Effector CD8-positive, alpha-beta T cell (primary cell): Measurements from ENCODE around the gene MCCD1.

Experiments used
- DNase-seq: peaks from one replicate; lab custom pipeline; 2025; lab: John Stamatoyannopoulos, UW

Gene MCCD1

DNA sequence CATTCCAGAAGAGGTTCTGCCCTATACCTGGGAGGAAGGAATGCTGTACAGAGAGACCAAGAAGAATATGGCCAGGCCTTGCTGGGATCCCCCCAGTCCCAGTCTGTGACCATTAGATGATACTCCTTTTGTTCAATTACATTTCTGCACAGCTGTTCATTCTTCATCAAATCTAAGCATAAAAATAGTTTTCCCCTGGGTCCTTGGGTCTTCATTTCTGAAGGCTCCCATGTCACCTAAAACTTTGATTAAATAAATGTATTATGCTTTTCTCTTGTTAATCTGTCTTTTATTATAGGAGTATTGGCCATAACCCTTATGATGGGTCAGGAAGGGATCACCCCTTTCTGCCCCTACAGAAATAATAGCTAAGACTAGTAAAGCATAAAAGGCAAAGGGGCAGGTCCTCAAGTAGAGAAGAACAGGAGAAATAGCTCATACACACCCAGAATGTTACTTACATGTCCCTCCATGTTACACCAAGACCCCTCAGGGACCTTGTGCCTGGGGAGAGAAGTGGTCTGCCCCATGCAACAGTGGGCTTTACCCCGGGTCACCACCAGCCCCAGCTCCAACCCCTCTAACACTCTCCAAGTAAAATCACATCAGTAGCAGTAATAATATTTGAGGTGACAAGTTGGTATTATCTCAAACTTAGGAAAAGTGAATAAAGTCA, 41.2 kb downstream of the MCCD1 start:
- no peak for DNase-seq

DNA sequence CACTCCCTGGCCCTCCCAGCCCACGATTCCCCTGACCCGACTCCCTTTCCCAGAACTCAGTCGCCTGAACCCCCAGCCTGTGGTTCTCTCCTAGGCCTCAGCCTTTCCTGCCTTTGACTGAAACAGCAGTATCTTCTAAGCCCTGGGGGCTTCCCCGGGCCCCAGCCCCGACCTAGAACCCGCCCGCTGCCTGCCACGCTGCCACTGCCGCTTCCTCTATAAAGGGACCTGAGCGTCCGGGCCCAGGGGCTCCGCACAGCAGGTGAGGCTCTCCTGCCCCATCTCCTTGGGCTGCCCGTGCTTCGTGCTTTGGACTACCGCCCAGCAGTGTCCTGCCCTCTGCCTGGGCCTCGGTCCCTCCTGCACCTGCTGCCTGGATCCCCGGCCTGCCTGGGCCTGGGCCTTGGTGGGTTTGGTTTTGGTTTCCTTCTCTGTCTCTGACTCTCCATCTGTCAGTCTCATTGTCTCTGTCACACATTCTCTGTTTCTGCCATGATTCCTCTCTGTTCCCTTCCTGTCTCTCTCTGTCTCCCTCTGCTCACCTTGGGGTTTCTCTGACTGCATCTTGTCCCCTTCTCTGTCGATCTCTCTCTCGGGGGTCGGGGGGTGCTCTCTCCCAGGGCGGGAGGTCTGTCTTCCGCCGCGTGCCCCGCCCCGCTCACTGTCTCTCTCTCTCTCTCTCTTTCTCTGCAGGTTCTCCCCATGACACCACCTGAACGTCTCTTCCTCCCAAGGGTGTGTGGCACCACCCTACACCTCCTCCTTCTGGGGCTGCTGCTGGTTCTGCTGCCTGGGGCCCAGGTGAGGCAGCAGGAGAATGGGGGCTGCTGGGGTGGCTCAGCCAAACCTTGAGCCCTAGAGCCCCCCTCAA, 43.5 kb downstream of the MCCD1 start, which contains the start of gene LTA:
Gene LTA (plus strand): TSS at position 249 of the 871 bp plus-strand sequence. CDS start 454 bp downstream, at position 703.
- peak; percentile 58 for DNase-seq

DNA sequence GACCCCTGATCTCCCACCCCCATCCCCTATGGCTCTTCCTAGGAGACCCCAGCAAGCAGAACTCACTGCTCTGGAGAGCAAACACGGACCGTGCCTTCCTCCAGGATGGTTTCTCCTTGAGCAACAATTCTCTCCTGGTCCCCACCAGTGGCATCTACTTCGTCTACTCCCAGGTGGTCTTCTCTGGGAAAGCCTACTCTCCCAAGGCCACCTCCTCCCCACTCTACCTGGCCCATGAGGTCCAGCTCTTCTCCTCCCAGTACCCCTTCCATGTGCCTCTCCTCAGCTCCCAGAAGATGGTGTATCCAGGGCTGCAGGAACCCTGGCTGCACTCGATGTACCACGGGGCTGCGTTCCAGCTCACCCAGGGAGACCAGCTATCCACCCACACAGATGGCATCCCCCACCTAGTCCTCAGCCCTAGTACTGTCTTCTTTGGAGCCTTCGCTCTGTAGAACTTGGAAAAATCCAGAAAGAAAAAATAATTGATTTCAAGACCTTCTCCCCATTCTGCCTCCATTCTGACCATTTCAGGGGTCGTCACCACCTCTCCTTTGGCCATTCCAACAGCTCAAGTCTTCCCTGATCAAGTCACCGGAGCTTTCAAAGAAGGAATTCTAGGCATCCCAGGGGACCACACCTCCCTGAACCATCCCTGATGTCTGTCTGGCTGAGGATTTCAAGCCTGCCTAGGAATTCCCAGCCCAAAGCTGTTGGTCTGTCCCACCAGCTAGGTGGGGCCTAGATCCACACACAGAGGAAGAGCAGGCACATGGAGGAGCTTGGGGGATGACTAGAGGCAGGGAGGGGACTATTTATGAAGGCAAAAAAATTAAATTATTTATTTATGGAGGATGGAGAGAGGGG, 44.7 kb downstream of the MCCD1 start:
- DNase-seq = no peak

DNA sequence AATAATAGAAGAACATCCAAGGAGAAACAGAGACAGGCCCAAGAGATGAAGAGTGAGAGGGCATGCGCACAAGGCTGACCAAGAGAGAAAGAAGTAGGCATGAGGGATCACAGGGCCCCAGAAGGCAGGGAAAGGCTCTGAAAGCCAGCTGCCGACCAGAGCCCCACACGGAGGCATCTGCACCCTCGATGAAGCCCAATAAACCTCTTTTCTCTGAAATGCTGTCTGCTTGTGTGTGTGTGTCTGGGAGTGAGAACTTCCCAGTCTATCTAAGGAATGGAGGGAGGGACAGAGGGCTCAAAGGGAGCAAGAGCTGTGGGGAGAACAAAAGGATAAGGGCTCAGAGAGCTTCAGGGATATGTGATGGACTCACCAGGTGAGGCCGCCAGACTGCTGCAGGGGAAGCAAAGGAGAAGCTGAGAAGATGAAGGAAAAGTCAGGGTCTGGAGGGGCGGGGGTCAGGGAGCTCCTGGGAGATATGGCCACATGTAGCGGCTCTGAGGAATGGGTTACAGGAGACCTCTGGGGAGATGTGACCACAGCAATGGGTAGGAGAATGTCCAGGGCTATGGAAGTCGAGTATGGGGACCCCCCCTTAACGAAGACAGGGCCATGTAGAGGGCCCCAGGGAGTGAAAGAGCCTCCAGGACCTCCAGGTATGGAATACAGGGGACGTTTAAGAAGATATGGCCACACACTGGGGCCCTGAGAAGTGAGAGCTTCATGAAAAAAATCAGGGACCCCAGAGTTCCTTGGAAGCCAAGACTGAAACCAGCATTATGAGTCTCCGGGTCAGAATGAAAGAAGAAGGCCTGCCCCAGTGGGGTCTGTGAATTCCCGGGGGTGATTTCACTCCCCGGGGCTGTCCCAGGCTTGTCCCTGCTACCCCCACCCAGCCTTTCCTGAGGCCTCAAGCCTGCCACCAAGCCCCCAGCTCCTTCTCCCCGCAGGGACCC, 45.6 kb downstream of the MCCD1 start:
- DNase-seq = no peak

- DNase-seq = no peak
These were observed 46.7 kb downstream of the MCCD1 start, which contains the start of gene TNF for GRCh38 chr6:31575335-31575901. Gene TNF (plus strand): TSS chr6:31575565. CDS start chr6:31575742, 177 bp downstream.

- no peak for DNase-seq
These were observed 47.4 kb downstream of the MCCD1 start for GRCh38 chr6:31575952-31576685.

DNA sequence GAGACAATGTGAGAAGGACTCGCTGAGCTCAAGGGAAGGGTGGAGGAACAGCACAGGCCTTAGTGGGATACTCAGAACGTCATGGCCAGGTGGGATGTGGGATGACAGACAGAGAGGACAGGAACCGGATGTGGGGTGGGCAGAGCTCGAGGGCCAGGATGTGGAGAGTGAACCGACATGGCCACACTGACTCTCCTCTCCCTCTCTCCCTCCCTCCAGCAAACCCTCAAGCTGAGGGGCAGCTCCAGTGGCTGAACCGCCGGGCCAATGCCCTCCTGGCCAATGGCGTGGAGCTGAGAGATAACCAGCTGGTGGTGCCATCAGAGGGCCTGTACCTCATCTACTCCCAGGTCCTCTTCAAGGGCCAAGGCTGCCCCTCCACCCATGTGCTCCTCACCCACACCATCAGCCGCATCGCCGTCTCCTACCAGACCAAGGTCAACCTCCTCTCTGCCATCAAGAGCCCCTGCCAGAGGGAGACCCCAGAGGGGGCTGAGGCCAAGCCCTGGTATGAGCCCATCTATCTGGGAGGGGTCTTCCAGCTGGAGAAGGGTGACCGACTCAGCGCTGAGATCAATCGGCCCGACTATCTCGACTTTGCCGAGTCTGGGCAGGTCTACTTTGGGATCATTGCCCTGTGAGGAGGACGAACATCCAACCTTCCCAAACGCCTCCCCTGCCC, 48.3 kb downstream of the MCCD1 start:
- DNase-seq = no peak

- DNase-seq = no peak
These were observed 48.8 kb downstream of the MCCD1 start for GRCh38 chr6:31577579-31577966.

DNA sequence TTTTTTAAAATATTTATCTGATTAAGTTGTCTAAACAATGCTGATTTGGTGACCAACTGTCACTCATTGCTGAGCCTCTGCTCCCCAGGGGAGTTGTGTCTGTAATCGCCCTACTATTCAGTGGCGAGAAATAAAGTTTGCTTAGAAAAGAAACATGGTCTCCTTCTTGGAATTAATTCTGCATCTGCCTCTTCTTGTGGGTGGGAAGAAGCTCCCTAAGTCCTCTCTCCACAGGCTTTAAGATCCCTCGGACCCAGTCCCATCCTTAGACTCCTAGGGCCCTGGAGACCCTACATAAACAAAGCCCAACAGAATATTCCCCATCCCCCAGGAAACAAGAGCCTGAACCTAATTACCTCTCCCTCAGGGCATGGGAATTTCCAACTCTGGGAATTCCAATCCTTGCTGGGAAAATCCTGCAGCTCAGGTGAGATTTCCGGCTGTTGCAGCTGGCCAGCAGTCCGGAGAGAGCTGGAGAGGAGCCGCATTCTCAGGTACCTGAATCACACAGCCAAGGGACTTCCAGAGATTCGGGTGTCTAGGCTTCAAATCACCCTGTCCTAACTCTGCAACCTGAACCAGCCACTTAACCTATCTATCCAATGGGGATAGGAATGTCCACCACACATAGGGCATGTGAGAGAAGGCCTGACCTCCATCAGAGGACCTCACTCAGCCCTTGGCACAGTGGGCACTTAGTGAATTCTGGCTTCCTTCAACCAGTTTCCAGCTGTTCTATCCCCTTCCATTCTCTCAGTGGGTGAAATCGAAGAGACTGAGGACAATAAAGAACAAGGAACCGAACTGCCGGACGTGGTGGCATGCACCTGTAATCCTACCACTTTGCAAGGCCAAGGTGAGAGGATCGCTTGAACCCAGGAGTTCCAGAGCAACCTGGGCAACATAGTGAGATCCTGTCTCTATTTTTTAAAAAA, 49.7 kb downstream of the MCCD1 start:
- DNase-seq = no peak

DNA sequence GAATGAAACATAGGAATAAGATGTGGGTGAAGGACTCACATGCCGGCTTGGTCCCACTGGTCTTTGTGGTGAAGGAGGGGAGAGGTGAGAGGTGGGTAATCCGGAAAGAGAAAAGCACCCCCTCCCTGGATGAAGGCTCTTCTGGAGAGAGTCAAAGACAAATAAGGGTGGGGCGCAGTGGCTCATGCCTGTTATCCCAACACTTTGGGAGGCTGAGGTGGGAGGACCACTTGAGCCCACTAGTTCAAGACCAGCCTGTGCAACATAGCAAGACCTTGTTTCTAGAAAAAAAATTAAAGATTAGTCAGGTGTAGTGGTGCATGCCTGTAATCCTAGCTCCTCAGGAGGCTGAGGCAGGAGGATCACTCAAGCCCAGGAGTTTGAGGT, 50.4 kb downstream of the MCCD1 start:
- DNase-seq = no peak
